ENCODE data around the gene IPO7.

- no peak for TF ChIP-seq POLR2AphosphoS5 (IDR thresholded peaks at IDR 0.05)
- peak in 1 of 2 donors; percentile 3 for TF ChIP-seq CTCF (IDR thresholded peaks at IDR 0.05)
- TF ChIP-seq POLR2A (IDR thresholded peaks at IDR 0.05), result no peak
- TF ChIP-seq EP300 (IDR thresholded peaks at IDR 0.05), result no peak
Observed at GRCh38 chr11:9385327-9385899, 961 bp downstream of the IPO7 start.

Data from suprapubic skin (tissue), 4 donors.